ENCODE data around the gene APP.

- TF ChIP-seq CTCF (IDR thresholded peaks at IDR 0.05 in 2 of 3, conservative IDR thresholded peaks at IDR 0.05 in 1 of 3; ENCODE audit: control insufficient read depth in 2 of 3, extremely low read depth in 1 of 3, insufficient read depth in 1 of 3, low read depth in 3 of 3, low read length in 3 of 3): no peak
- no peak for TF ChIP-seq POLR2A (IDR thresholded peaks at IDR 0.05; ENCODE audit: low read depth, low read length)
- no peak for TF ChIP-seq SPI1 (IDR thresholded peaks at IDR 0.05; ENCODE audit: borderline replicate concordance, insufficient read depth, low read depth, low read length)
- TF ChIP-seq TBL1XR1 (IDR thresholded peaks at IDR 0.05; ENCODE audit: low read depth, low read length): no peak
Observed at GRCh38 chr21:26106562-26106961, 64.0 kb downstream of the APP start.

Data from GM12878 (cell line).